ENCODE data around the gene MCHR1. TPM values are rescaled to one million over a fixed set of nuclear protein-coding genes. Genes with fewer than 3 reads are reported as not detected.

MCHR1 gene
- total RNA-seq, 2 donors from 2014 or later = 0.53 TPM; not detected in 1

DNA sequence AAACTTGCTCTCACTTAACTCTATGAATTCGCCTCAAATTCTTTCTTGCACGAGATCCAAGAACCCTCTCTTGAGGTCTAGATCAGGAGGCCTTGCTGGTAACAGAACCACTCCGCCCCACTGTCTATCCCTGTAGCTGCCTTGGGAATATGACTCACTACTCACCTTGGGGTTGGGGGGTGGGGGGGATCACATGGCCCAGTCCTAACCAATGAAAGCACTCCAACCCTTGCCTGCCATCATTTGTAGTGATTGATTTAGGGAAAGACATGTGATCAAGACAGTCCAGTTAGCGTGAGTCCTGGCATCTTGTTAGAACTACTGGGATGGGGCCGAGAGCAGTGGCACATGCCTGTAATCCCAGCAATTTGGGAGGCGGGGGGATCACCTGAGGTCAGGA is 38.0 kb upstream of the MCHR1 start:
- Mint-ChIP-seq H3K36me3 (ENCODE audit: low read depth) (no peaks in the 10 kb centered on the region), H3K27me3 (ENCODE audit: insufficient read depth) (peaks cover 4% of the 10 kb centered on the region), H3K4me3 (no peak overlapping the region), H3K4me1 (peaks cover 9% of the 10 kb centered on the region), H3K9me3 (no peaks in the 10 kb centered on the region), H3K27ac (no peak overlapping the region)
- Histone ChIP-seq H3K4me1 (ENCODE audit: control insufficient read depth, insufficient read depth, low read length) (no peaks in the 10 kb centered on the region), H3K27ac (ENCODE audit: low read depth, low read length) (no peak overlapping the region), H3K27me3 (ENCODE audit: control insufficient read depth, insufficient read depth, low read length, poor library complexity, severe bottlenecking) (no peaks in the 10 kb centered on the region), H3K36me3 (ENCODE audit: control insufficient read depth, insufficient read depth, low read length) (no peaks in the 10 kb centered on the region), H3K4me3 (ENCODE audit: low read length) (no peak overlapping the region), H3K9ac (ENCODE audit: extremely low read depth, low read length, poor library complexity, severe bottlenecking) (no peak overlapping the region), H3K9me3 (ENCODE audit: control insufficient read depth, low read length) (no peaks in the 10 kb centered on the region)
- TF ChIP-seq CTCF (conservative IDR thresholded peaks at IDR 0.05) = no peak
- 95 to 97% methylated on average over 3 to 6 of the region's 6 CpGs for WGBS, 2 experiments (ENCODE audit: insufficient coverage in 1 of 2, insufficient read length in 1 of 2)
- DNase-seq = peak; percentile 56

DNA sequence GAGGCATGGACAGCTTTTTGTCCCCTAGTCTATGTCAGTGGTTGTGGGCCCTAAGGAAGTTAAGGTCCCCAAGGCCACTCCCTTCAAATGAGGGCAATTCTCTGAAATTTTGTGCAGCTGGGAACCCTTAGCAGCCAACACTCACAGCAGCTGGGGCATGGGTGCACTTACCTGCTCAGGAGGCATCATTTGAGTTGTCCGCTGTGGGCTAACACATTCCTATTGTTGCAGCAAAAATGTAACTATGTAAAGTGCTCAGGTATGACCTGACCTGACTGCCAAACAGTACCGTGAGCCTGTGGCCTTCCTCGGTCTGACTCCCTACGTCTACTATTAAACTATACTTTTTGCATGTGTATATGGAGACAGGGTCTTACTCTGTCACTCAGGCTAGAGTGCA is 37.0 kb upstream of the MCHR1 start:
- no peak overlapping the region for H3K4me3 Mint-ChIP-seq
- Histone ChIP-seq H3K4me1 (ENCODE audit: control insufficient read depth, insufficient read depth, low read length) (no peaks in the 10 kb centered on the region), H3K27me3 (ENCODE audit: control insufficient read depth, insufficient read depth, low read length, poor library complexity, severe bottlenecking) (no peaks in the 10 kb centered on the region), H3K9me3 (ENCODE audit: control insufficient read depth, low read length) (no peaks in the 10 kb centered on the region), H3K9ac (ENCODE audit: extremely low read depth, low read length, poor library complexity, severe bottlenecking) (no peak overlapping the region), H3K4me3 (ENCODE audit: low read length) (no peak overlapping the region), H3K36me3 (ENCODE audit: control insufficient read depth, insufficient read depth, low read length) (no peaks in the 10 kb centered on the region), H3K27ac (ENCODE audit: low read depth, low read length) (no peak overlapping the region)
- H3K36me3 Mint-ChIP-seq (ENCODE audit: low read depth) = no peaks in the 10 kb centered on the region
- DNase-seq = no peak
- H3K27ac Mint-ChIP-seq = no peak overlapping the region
- H3K27me3 Mint-ChIP-seq (ENCODE audit: insufficient read depth) = peaks cover 2% of the 10 kb centered on the region
- WGBS, 2 experiments (ENCODE audit: insufficient coverage in 1 of 2, insufficient read length in 1 of 2) = 98 to 100% methylated on average over 1 to 4 of the region's 4 CpGs
- H3K9me3 Mint-ChIP-seq = no peaks in the 10 kb centered on the region
- no peak for TF ChIP-seq CTCF (conservative IDR thresholded peaks at IDR 0.05)
- peaks cover 9% of the 10 kb centered on the region for H3K4me1 Mint-ChIP-seq

DNA sequence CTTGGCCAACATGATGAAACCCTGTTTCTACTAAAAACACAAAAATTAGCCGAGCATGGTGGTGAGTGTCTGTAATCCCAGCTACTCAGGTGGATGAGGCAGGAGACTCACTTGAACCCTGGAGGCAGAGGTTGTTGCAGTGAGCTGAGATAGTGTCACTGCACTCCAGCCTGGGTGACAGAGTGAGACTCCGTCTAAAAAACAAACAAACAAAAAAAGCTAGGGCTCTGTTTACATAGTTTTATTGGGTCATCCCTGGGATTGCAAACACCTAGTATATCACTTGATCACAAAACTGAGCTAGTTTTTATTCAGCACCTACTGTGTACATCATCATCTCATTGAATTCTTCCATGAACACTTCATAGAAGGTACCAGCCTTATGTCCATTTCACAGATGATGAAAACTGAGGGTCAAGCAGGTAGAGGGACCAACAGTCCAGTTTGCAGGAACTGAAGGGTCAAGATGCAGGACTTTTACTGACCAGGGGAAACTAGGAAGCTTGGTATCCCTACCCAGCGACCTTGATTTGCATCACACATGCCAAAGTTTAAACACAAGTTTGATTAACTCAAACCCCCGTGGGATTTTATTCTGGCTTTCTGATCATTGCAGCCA is 33.6 kb upstream of the MCHR1 start:
- no peaks in the 10 kb centered on the region for H3K4me1 ChIP-seq (ENCODE audit: control insufficient read depth, insufficient read depth, low read length)
- WGBS, 2 experiments (ENCODE audit: insufficient coverage in 1 of 2, insufficient read length in 1 of 2) = 80 to 85% methylated on average over 4 of the region's 4 CpGs
- no peak for DNase-seq
- no peak overlapping the region for H3K9ac ChIP-seq (ENCODE audit: extremely low read depth, low read length, poor library complexity, severe bottlenecking)
- no peaks in the 10 kb centered on the region for H3K27me3 ChIP-seq (ENCODE audit: control insufficient read depth, insufficient read depth, low read length, poor library complexity, severe bottlenecking)
- H3K9me3 Mint-ChIP-seq = no peaks in the 10 kb centered on the region
- no peaks in the 10 kb centered on the region for H3K36me3 Mint-ChIP-seq (ENCODE audit: low read depth)
- no peak overlapping the region for H3K27ac Mint-ChIP-seq
- no peaks in the 10 kb centered on the region for H3K27me3 Mint-ChIP-seq (ENCODE audit: insufficient read depth)
- peaks cover 6% of the 10 kb centered on the region for H3K4me1 Mint-ChIP-seq
- no peaks in the 10 kb centered on the region for H3K36me3 ChIP-seq (ENCODE audit: control insufficient read depth, insufficient read depth, low read length)
- no peak overlapping the region for H3K4me3 ChIP-seq (ENCODE audit: low read length)
- H3K9me3 ChIP-seq (ENCODE audit: control insufficient read depth, low read length) = no peaks in the 10 kb centered on the region
- no peak for TF ChIP-seq CTCF (conservative IDR thresholded peaks at IDR 0.05)
- H3K4me3 Mint-ChIP-seq = no peak overlapping the region
- H3K27ac ChIP-seq (ENCODE audit: low read depth, low read length) = no peak overlapping the region

All from endodermal cell (in vitro differentiated cells).